K562 (cell line): ENCODE data around the gene DCTN5. TPM values are rescaled to one million over a fixed set of nuclear protein-coding genes. Genes with fewer than 3 reads are reported as not detected.

Source experiments
- ADNP ChIP-seq: fragments of 200-800 bp; sonication (Bioruptor generic); IDR thresholded peaks from 2 replicates; pipeline ENCODE4 v1.6.1; 2016; ENCODE audit warnings: missing genetic modification characterization, missing compliant biosample characterization
- ATF2 ChIP-seq: sonication (generic); formaldehyde crosslinking; IDR thresholded peaks from 2 replicates; pipeline ENCODE4 v1.8.1; 2022; ENCODE audit warnings: missing genetic modification reagents
- JUND ChIP-seq, 2 experiments: IDR thresholded peaks; 2 replicates in 1 of 2; 3 replicates in 1 of 2; pipeline ENCODE4 v1.6.1; 2011; ENCODE audit warnings: borderline replicate concordance in 2 of 2, low read depth in 2 of 2, low read length in 2 of 2, improper control_type of control experiment in 1 of 2, missing biosample characterization in 1 of 2, missing genetic modification characterization in 1 of 2, missing genetic modification reagents in 1 of 2
- MYBL2 ChIP-seq, 2 experiments: fragments of 450-650 bp in 1 of 2; sonication (generic) in 1 of 2; formaldehyde crosslinking in 1 of 2; IDR thresholded peaks; 2 replicates each; pipeline versions ENCODE4 v1.6.1 to v1.8.1; 2017 to 2022; ENCODE audit warnings: borderline replicate concordance in 1 of 2, inconsistent platforms in 1 of 2, low read depth in 1 of 2, mild to moderate bottlenecking in 1 of 2, missing genetic modification reagents in 1 of 2, moderate library complexity in 1 of 2
- NCOR1 ChIP-seq: fragments of 450-650 bp; IDR thresholded peaks from 2 replicates; pipeline ENCODE4 v1.6.1; 2016; ENCODE audit warnings: mild to moderate bottlenecking, moderate library complexity
- POLR2A ChIP-seq: fragments of 450-650 bp; conservative IDR thresholded peaks from 2 replicates; pipeline ENCODE4 v1.6.1; 2016
- POLR3G ChIP-seq: IDR thresholded peaks from 2 replicates; pipeline ENCODE4 v1.6.1; 2011; ENCODE audit not compliant: insufficient read length, insufficient replicate concordance; ENCODE audit errors: extremely low read depth
- PRPF4 ChIP-seq: fragments of 200-400 bp; formaldehyde crosslinking; IDR thresholded peaks from one replicate; pipeline ENCODE4 v1.6.1; 2017; ENCODE audit warnings: low read length, low read depth, mild to moderate bottlenecking; ENCODE audit not compliant: insufficient read depth, poor library complexity, severe bottlenecking
- RBM22 ChIP-seq: fragments of 200-400 bp; formaldehyde crosslinking; IDR thresholded peaks from 2 replicates; pipeline ENCODE4 v1.6.1; 2018; ENCODE audit warnings: low read length, low read depth; ENCODE audit not compliant: poor library complexity, severe bottlenecking
- SRSF3 ChIP-seq: fragments of 200-400 bp; formaldehyde crosslinking; IDR thresholded peaks from 2 replicates; pipeline ENCODE4 v1.6.1; 2016; ENCODE audit warnings: mild to moderate bottlenecking, low read length, moderate library complexity; ENCODE audit not compliant: insufficient read depth
- STAG1 ChIP-seq: sonication (generic); formaldehyde crosslinking; IDR thresholded peaks from 2 replicates; pipeline ENCODE4 v1.5.0; 2020; ENCODE audit warnings: missing genetic modification reagents, borderline replicate concordance
- TAF15 ChIP-seq: fragments of 200-400 bp; formaldehyde crosslinking; IDR thresholded peaks from 2 replicates; pipeline ENCODE4 v1.6.1; 2017; ENCODE audit warnings: mild to moderate bottlenecking, low read depth, low read length, moderate library complexity
- TBL1XR1 ChIP-seq, 2 experiments: IDR thresholded peaks; 2 replicates each; pipeline ENCODE4 v1.6.1; 2012; ENCODE audit warnings: improper control_type of control experiment in 2 of 2, low read length in 2 of 2, mild to moderate bottlenecking in 1 of 2
- THAP12 ChIP-seq: fragments of 250-450 bp; sonication (Bioruptor Pico); IDR thresholded peaks from 2 replicates; pipeline ENCODE4 v1.9.0; 2021; ENCODE audit warnings: mild to moderate bottlenecking, inconsistent platforms
- ZNF41 ChIP-seq: fragments of 250-450 bp; sonication (Bioruptor Pico); conservative IDR thresholded peaks from 2 replicates; pipeline ENCODE4 v1.4.0; 2020; ENCODE audit warnings: mild to moderate bottlenecking
- ZNF518B ChIP-seq: fragments of 250-450 bp; sonication (Bioruptor Pico); IDR thresholded peaks from 2 replicates; pipeline ENCODE4 v1.5.0; 2021; ENCODE audit warnings: mild to moderate bottlenecking, moderate library complexity
- ZNF76 ChIP-seq: fragments of 250-450 bp; sonication (Bioruptor Pico); IDR thresholded peaks from 2 replicates; pipeline ENCODE4 v1.4.0; 2020; ENCODE audit warnings: mild to moderate bottlenecking, moderate library complexity, borderline replicate concordance
- polyA plus RNA-seq, 8 experiments: library from polyadenylated mRNA; depleted of rRNA in 4 of 8; stranded (reverse) in 5 of 8; unstranded in 3 of 8; fragments of >200 nt; fragmentation: Nextera tagmentation in 2 of 8; fragmentation: Illumina TruSeq in 1 of 8; extraction: Ambion mirVana in 2 of 8; extraction: Trizol in 1 of 8; gene quantifications; 2 replicates each; pipeline versions ENCODE4 v1.2.1 to v1.2.3, GENCODE V29; 2011 to 2014; ENCODE audit warnings: inconsistent platforms in 1 of 8, missing spikeins in 1 of 8
- total RNA-seq, 7 experiments: library from RNA; depleted of rRNA in 6 of 7; stranded (reverse); fragments of >200 nt in 6 of 7; fragmentation: Illumina TruSeq in 2 of 7; extraction: Trizol in 2 of 7; gene quantifications; 2 replicates each; pipeline versions ENCODE4 v1.2.1 to v1.2.3, GENCODE V29; 2011 to 2021; ENCODE audit warnings: low replicate concordance in 1 of 7

DCTN5 gene
- total and polyA plus RNA-seq, 9 of the 15 experiments (the other 6 are each of a cell fraction or from before 2014, with no cell fraction given), result 35.8 to 149 (median 75.9) TPM

DNA sequence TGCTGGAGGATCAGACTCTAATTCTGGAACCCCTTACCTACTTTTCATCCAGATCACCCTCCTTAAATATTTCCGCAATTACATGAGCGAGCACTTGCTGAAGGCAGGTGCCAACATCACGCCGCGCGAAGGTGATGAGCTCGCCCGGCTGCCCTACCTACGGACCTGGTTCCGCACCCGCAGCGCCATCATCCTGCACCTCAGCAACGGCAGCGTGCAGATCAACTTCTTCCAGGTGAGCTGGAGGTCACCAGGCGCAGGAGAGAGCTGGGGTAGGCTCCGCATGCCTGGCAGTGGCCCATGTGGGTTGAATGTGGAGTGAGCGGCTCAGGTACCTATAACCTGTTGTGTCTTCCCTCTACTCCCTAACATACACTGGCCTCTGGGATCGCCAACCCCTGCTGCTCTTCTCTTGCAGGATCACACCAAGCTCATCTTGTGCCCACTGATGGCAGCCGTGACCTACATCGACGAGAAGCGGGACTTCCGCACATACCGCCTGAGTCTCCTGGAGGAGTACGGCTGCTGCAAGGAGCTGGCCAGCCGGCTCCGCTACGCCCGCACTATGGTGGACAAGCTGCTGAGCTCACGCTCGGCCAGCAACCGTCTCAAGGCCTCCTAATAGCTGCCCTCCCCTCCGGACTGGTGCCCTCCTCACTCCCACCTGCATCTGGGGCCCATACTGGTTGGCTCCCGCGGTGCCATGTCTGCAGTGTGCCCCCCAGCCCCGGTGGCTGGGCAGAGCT lies 48.3 kb downstream of the DCTN5 start (continued):
- TF ChIP-seq POLR3G (no peak), ZNF76 (CRISPR knock-in tag) (no peak), ZNF41 (CRISPR knock-in tag) (no peak), TAF15 (no peak), MYBL2 (IDR thresholded peaks at IDR 0.05; ENCODE audit: low read depth) (no peak), MYBL2 (CRISPR knock-in tag; IDR thresholded peaks at IDR 0.05; ENCODE audit: borderline replicate concordance) (no peak), STAG1 (no peak), PRPF4 (no peak), NCOR1 (no peak), JUND (IDR thresholded peaks at IDR 0.05; ENCODE audit: borderline replicate concordance, low read depth, low read length) (no peak), JUND (tag; IDR thresholded peaks at IDR 0.05; ENCODE audit: borderline replicate concordance, low read depth, low read length) (no peak), SRSF3 (no peak), TBL1XR1 (IDR thresholded peaks at IDR 0.05; ENCODE audit: low read length in 2 of 2) (no peak), ATF2 (CRISPR knock-in tag) (no peak), ZNF518B (CRISPR knock-in tag) (no peak), POLR2A (0 out of 2 replicates have a peak, but pooled peaks have one; percentile 1), ADNP (no peak), THAP12 (CRISPR knock-in tag) (no peak), RBM22 (peak; percentile 61)
